Measurements from ENCODE around the gene SLC4A2. TPM values are rescaled to one million over a fixed set of nuclear protein-coding genes. Genes with fewer than 3 reads are reported as not detected.

SLC4A2 gene
- total RNA-seq, 2 donors from 2014 or later = 265 to 284 TPM

- peak overlapping the region; percentile 76 for H3K4me3 Mint-ChIP-seq
- H3K27ac ChIP-seq (ENCODE audit: low read depth, low read length) = no peak overlapping the region
- H3K36me3 ChIP-seq (ENCODE audit: control insufficient read depth, insufficient read depth, low read length) = peaks cover 20% of the 10 kb centered on the region
- no peak overlapping the region for H3K9ac ChIP-seq (ENCODE audit: extremely low read depth, low read length, poor library complexity, severe bottlenecking)
- H3K9me3 ChIP-seq (ENCODE audit: control insufficient read depth, low read length) = no peaks in the 10 kb centered on the region
- no peaks in the 10 kb centered on the region for H3K27me3 ChIP-seq (ENCODE audit: control insufficient read depth, insufficient read depth, low read length, poor library complexity, severe bottlenecking)
- H3K27me3 Mint-ChIP-seq (ENCODE audit: insufficient read depth) = no peaks in the 10 kb centered on the region
- H3K36me3 Mint-ChIP-seq (ENCODE audit: low read depth) = peaks cover 25% of the 10 kb centered on the region
- H3K27ac Mint-ChIP-seq = peak overlapping the region; percentile 21
- H3K4me3 ChIP-seq (ENCODE audit: low read length) = no peak overlapping the region
- no peak for DNase-seq
- WGBS, 2 experiments (ENCODE audit: insufficient coverage in 1 of 2, insufficient read length in 1 of 2) = 85 to 87% methylated on average over 9 to 10 of the region's 10 CpGs
- no peaks in the 10 kb centered on the region for H3K9me3 Mint-ChIP-seq
- TF ChIP-seq CTCF (conservative IDR thresholded peaks at IDR 0.05) = no peak
- peaks cover 20% of the 10 kb centered on the region for H3K4me1 ChIP-seq (ENCODE audit: control insufficient read depth, insufficient read depth, low read length)
- H3K4me1 Mint-ChIP-seq = peaks cover 30% of the 10 kb centered on the region
Observed at GRCh38 chr7:151077705-151078232, 18.4 kb downstream of the SLC4A2 start.

DNA sequence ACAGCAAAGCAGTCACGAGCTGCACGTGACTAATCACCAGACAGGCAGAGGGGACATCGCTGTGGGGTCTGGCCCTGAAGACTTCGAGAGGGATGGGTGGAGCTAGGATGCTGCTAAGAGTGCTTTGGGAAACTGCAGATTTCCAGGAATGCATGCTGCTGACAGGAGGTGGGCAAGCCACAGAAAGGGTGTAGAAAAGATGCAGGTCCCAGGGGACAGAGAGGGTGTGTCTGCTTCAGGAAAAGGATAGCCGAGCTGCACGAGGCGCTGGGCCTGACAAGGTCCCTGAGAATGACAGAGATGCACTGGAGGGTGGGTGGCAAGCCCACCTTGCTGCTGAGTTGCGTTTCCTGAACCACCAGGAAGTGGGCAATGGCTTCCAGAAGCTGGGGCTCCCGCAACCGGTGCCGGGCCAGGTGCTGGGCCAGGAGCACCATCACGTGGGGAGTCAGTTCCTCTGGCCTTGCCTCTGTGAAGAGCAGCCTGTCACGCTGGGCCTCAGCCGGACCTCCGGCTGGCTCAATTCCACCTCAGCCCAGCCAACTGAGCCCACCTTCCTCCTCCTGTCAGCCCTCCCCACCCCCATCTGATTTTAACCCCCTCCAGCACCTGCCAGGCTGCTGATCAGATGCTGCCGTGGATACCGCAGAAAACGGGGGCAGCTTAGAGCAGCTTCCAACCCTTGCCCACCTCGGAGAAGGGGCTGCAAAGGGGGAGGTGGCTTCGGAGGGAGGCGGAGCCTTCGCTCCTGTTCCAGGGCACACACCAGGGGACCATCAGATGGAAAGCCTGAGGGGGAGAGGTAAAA is 19.0 kb downstream of the SLC4A2 start:
- Histone ChIP-seq H3K27me3 (ENCODE audit: control insufficient read depth, insufficient read depth, low read length, poor library complexity, severe bottlenecking) (no peaks in the 10 kb centered on the region), H3K9me3 (ENCODE audit: control insufficient read depth, low read length) (no peaks in the 10 kb centered on the region), H3K27ac (ENCODE audit: low read depth, low read length) (peak overlapping the region; percentile 4), H3K4me1 (ENCODE audit: control insufficient read depth, insufficient read depth, low read length) (peaks cover 20% of the 10 kb centered on the region), H3K4me3 (ENCODE audit: low read length) (peak overlapping the region; percentile 93), H3K36me3 (ENCODE audit: control insufficient read depth, insufficient read depth, low read length) (peaks cover 20% of the 10 kb centered on the region), H3K9ac (ENCODE audit: extremely low read depth, low read length, poor library complexity, severe bottlenecking) (no peak overlapping the region)
- DNase-seq = peak; percentile 69
- no peak for TF ChIP-seq CTCF (conservative IDR thresholded peaks at IDR 0.05)
- H3K4me3 Mint-ChIP-seq = peak overlapping the region; percentile 76
- peaks cover 25% of the 10 kb centered on the region for H3K36me3 Mint-ChIP-seq (ENCODE audit: low read depth)
- peaks cover 32% of the 10 kb centered on the region for H3K4me1 Mint-ChIP-seq
- H3K9me3 Mint-ChIP-seq = no peaks in the 10 kb centered on the region
- H3K27ac Mint-ChIP-seq = peak overlapping the region; percentile 81
- WGBS, 2 experiments (ENCODE audit: insufficient coverage in 1 of 2, insufficient read length in 1 of 2) = 74 to 75% methylated on average over 17 to 22 of the region's 22 CpGs
- no peaks in the 10 kb centered on the region for H3K27me3 Mint-ChIP-seq (ENCODE audit: insufficient read depth)

DNA sequence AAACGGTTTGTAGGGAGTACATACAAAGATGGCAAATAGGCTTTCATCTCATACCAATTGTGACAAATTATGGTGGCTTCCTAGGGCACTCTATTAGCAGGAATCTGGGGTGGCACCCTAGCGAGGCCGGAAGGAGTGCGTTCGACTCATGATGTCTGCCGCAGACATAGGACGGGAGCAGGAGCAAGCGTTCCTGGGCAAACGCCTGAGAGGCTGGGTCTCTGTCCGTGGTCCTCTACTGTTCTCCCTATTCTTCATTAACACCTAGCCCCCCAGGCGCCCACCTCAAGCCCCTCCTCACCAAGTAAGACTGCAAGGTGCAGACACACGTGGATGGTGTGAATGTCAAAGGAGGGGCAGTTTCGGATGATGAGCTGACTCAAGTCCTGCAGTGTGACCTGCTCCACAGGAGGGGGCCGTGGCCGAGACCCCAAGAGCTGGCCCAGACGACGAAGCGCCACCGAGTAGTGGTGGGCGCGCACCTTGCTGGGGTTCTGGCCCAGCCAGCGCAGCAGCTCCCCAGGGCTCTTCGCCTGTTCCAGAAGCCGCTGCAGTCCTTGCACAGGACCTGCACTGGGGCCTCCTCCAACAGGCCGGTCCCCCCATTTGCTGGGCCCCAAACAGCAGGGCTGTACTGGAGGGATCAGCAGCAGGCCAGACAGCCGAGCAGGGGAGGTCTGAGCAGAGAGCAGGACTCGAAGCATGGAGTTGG is 20.0 kb downstream of the SLC4A2 start:
- H3K27me3 Mint-ChIP-seq (ENCODE audit: insufficient read depth) = peaks cover under 1% of the 10 kb centered on the region
- H3K4me1 ChIP-seq (ENCODE audit: control insufficient read depth, insufficient read depth, low read length) = peaks cover 20% of the 10 kb centered on the region
- H3K4me3 ChIP-seq (ENCODE audit: low read length) = peak overlapping the region; percentile 93
- peak overlapping the region; percentile 76 for H3K4me3 Mint-ChIP-seq
- no peak for TF ChIP-seq CTCF (conservative IDR thresholded peaks at IDR 0.05)
- peaks cover 32% of the 10 kb centered on the region for H3K4me1 Mint-ChIP-seq
- DNase-seq = no peak
- H3K36me3 ChIP-seq (ENCODE audit: control insufficient read depth, insufficient read depth, low read length) = peaks cover 13% of the 10 kb centered on the region
- peaks cover 6% of the 10 kb centered on the region for H3K27me3 ChIP-seq (ENCODE audit: control insufficient read depth, insufficient read depth, low read length, poor library complexity, severe bottlenecking)
- no peak overlapping the region for H3K27ac ChIP-seq (ENCODE audit: low read depth, low read length)
- H3K9ac ChIP-seq (ENCODE audit: extremely low read depth, low read length, poor library complexity, severe bottlenecking) = peak overlapping the region; percentile 86
- WGBS, 2 experiments (ENCODE audit: insufficient coverage in 1 of 2, insufficient read length in 1 of 2) = 86 to 89% methylated on average over 8 to 27 of the region's 27 CpGs
- H3K9me3 ChIP-seq (ENCODE audit: control insufficient read depth, low read length) = no peaks in the 10 kb centered on the region
- H3K27ac Mint-ChIP-seq = peak overlapping the region; percentile 81
- peaks cover 19% of the 10 kb centered on the region for H3K36me3 Mint-ChIP-seq (ENCODE audit: low read depth)
- no peaks in the 10 kb centered on the region for H3K9me3 Mint-ChIP-seq
